NT2/D1 (cell line): ENCODE results near the gene SCNN1B.
"Not testable (repeated sequence)": the region's sequence is repeated elsewhere in the genome, so short reads cannot be mapped to it uniquely, and the experiment has no call there.

Experiments
- DNase-seq: peaks from one replicate; pipeline ENCODE4 v3.0.0-alpha.2; 2011; ENCODE audit warnings: low read depth, low spot score
- H3K27me3 ChIP-seq: 2 replicates; pipeline ENCODE4 v1.6.0; 2011; ENCODE audit warnings: mild to moderate bottlenecking; ENCODE audit not compliant: insufficient read length, insufficient read depth
- H3K36me3 ChIP-seq: 2 replicates; pipeline ENCODE4 v1.6.1; 2011; ENCODE audit warnings: mild to moderate bottlenecking, low read length, mixed read lengths; ENCODE audit not compliant: insufficient read depth, insufficient read length
- H3K4me1 ChIP-seq: 2 replicates; pipeline ENCODE4 v1.5.1; 2011; ENCODE audit not compliant: insufficient read depth, insufficient read length
- H3K4me3 ChIP-seq: 2 replicates; pipeline ENCODE4 v1.5.1; 2011; ENCODE audit warnings: low read depth; ENCODE audit not compliant: insufficient read length
- H3K9ac ChIP-seq: 2 replicates; pipeline ENCODE4 v1.6.0; 2011; ENCODE audit warnings: low read depth; ENCODE audit not compliant: insufficient read length
- H3K9me3 ChIP-seq: 2 replicates; pipeline ENCODE4 v1.5.1; 2011; ENCODE audit warnings: mild to moderate bottlenecking, low read length; ENCODE audit not compliant: insufficient read depth
- SUZ12 ChIP-seq: IDR thresholded peaks from 2 replicates; pipeline ENCODE4 v1.6.1; 2011; ENCODE audit not compliant: insufficient read length, insufficient read depth; ENCODE audit errors: extremely low read depth
- YY1 ChIP-seq: IDR thresholded peaks from 2 replicates; pipeline ENCODE4 v1.6.1; 2011; ENCODE audit not compliant: insufficient read length, insufficient read depth
- ZNF274 ChIP-seq: IDR thresholded peaks from 2 replicates; pipeline ENCODE4 v1.6.1; 2011; ENCODE audit warnings: mild to moderate bottlenecking, low read depth, low read length

Gene SCNN1B

GRCh38 chr16:23288726-23289512, 13.2 kb upstream of the SCNN1B start:
- TF ChIP-seq YY1 (no peak), ZNF274 (no peak), SUZ12 (no peak)
- H3K27me3 ChIP-seq, result no peaks in the 10 kb centered on the region
- DNase-seq, result no peak
- no peaks in the 10 kb centered on the region for H3K4me1 ChIP-seq
- H3K4me3 ChIP-seq, result no peak overlapping the region
- H3K9ac ChIP-seq, result no peak overlapping the region
- no peaks in the 10 kb centered on the region for H3K9me3 ChIP-seq
- H3K36me3 ChIP-seq, result no peaks in the 10 kb centered on the region

DNA sequence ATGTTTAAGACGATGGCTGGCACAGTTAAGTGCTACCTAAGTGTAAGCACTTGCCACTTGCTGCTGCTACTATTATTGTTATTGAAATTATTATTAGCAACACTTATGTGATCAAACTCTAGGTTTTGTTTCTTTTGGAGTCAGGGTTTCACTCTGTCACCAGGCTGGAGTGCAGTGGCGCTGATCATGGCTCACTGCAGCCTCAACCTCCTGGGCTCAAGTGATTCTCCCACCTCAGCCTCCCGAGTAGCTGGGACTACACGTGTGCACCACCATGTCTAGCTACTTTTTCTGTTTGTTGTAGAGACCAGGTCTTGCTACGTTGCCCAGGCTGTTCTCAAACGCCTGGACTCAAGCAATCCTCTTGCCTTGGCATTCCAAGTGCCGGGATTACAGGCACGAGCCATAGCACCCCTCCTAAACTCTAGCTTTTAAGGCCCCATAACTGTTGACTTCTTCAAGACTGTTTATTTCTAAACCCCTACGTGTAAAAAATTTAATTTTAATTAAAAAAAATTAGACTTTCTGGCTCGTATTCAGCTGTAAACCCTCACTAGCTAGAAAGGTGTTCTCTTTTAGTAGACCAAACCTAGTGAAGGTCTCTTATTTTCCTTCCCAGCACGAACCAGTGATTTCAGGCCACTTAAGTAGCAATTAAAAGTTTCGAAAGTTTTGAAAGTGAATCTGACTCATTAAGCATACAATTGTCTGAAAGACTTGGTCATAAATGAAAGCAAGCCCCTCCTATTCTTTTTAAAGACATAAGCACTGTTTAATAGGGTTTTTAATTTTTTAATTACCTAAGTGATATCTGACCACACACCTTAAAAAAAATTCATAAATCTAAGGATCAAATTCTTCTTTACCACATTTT, 11.7 kb upstream of the SCNN1B start:
- no peak for DNase-seq
- Histone ChIP-seq H3K9ac (no peak overlapping the region), H3K9me3 (no peaks in the 10 kb centered on the region), H3K4me1 (no peaks in the 10 kb centered on the region), H3K27me3 (no peaks in the 10 kb centered on the region), H3K36me3 (no peaks in the 10 kb centered on the region), H3K4me3 (no peak overlapping the region)
- no peak for TF ChIP-seq ZNF274
- no peak for TF ChIP-seq YY1
- no peak for TF ChIP-seq SUZ12

DNA sequence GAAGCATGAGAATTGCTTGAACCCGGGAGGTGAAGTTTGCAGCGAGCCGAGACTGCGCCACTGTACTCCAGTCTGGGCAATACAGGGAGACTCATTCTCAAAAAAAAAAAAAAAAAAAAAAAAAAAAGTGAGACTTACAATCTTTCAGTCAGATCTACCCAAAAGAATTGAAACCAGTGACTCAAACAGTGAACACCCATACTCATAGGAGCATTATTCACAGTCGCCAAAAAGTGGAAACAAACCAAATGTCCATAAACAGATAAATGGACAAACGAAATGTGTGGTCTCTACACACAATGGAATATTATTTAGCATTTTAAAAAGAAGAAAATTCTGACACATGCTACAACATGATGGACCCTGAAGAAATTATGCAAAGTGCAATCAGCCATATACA, 9.1 kb upstream of the SCNN1B start:
- TF ChIP-seq ZNF274 (no peak), YY1 (no peak)
- H3K9me3 ChIP-seq, result no peaks in the 10 kb centered on the region; the same call in 1 of the 2 replicates
- H3K36me3 ChIP-seq, result no peaks in the 10 kb centered on the region
- H3K4me1 ChIP-seq, result no peaks in the 10 kb centered on the region
- no peak overlapping the region for H3K4me3 ChIP-seq
- no peak for DNase-seq
- H3K9ac ChIP-seq, result no peak overlapping the region
- H3K27me3 ChIP-seq, result no peaks in the 10 kb centered on the region

GRCh38 chr16:23294260-23294659, 7.8 kb upstream of the SCNN1B start:
- no peak overlapping the region for H3K4me3 ChIP-seq
- TF ChIP-seq YY1 (no peak), ZNF274 (no peak), SUZ12 (no peak)
- no peaks in the 10 kb centered on the region; the same call in 1 of the 2 replicates for H3K9me3 ChIP-seq
- H3K9ac ChIP-seq, result no peak overlapping the region
- H3K36me3 ChIP-seq, result no peaks in the 10 kb centered on the region
- no peaks in the 10 kb centered on the region for H3K27me3 ChIP-seq
- DNase-seq, result no peak
- H3K4me1 ChIP-seq, result no peaks in the 10 kb centered on the region

DNA sequence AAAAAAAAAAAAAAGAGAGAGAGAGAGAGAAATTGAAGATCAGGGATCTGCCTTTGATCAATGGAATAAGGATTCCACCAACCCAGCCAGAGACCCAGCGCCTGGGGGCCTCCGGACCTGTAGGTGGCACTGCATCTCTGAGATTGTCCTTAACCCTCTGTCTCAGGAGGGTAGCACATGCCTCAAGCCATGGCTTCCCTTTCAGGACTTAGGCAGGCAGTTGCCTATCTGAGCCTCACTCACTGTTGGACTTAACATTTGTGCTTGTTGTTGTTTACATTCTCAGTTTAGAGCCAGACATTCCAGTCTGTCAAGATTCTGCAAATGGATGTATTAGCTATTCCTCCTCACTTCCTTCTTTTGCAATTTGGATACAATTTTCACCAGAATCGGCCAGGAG, 5.1 kb upstream of the SCNN1B start:
- no peak for TF ChIP-seq ZNF274
- no peak for TF ChIP-seq YY1
- TF ChIP-seq SUZ12, result no peak
- peak; percentile 36 for DNase-seq
- H3K9me3 ChIP-seq, result no peaks in the 10 kb centered on the region; the same call in 1 of the 2 replicates
- H3K4me3 ChIP-seq, result no peak overlapping the region
- no peak overlapping the region for H3K9ac ChIP-seq
- H3K36me3 ChIP-seq, result no peaks in the 10 kb centered on the region
- peaks cover 4% of the 10 kb centered on the region for H3K4me1 ChIP-seq
- peaks cover 17% of the 10 kb centered on the region for H3K27me3 ChIP-seq

- Histone ChIP-seq H3K27me3 (peaks cover 31% of the 10 kb centered on the region), H3K36me3 (no peaks in the 10 kb centered on the region), H3K4me1 (peaks cover 5% of the 10 kb centered on the region), H3K9me3 (no peaks in the 10 kb centered on the region; the same call in 1 of the 2 replicates), H3K9ac (no peak overlapping the region), H3K4me3 (no peak overlapping the region)
- no peak for DNase-seq
- TF ChIP-seq ZNF274 (no peak), SUZ12 (no peak), YY1 (no peak)
Observed at GRCh38 chr16:23298290-23298915, 3.7 kb upstream of the SCNN1B start.

GRCh38 chr16:23299815-23300214, 2.3 kb upstream of the SCNN1B start:
- not testable (repeated sequence) for H3K36me3 ChIP-seq, H3K9ac ChIP-seq, H3K4me3 ChIP-seq, H3K4me1 ChIP-seq, H3K9me3 ChIP-seq, DNase-seq
- peaks cover 43% of the 10 kb centered on the region for H3K27me3 ChIP-seq
